ENCODE measurements around the gene ST3GAL5. TPM values are rescaled to one million over a fixed set of nuclear protein-coding genes. Genes with fewer than 3 reads are reported as not detected.

The ST3GAL5 gene
- polyA plus RNA-seq, 1 of the 3 experiments (the other 2 are of a cell fraction) = 37.6 TPM

DNA sequence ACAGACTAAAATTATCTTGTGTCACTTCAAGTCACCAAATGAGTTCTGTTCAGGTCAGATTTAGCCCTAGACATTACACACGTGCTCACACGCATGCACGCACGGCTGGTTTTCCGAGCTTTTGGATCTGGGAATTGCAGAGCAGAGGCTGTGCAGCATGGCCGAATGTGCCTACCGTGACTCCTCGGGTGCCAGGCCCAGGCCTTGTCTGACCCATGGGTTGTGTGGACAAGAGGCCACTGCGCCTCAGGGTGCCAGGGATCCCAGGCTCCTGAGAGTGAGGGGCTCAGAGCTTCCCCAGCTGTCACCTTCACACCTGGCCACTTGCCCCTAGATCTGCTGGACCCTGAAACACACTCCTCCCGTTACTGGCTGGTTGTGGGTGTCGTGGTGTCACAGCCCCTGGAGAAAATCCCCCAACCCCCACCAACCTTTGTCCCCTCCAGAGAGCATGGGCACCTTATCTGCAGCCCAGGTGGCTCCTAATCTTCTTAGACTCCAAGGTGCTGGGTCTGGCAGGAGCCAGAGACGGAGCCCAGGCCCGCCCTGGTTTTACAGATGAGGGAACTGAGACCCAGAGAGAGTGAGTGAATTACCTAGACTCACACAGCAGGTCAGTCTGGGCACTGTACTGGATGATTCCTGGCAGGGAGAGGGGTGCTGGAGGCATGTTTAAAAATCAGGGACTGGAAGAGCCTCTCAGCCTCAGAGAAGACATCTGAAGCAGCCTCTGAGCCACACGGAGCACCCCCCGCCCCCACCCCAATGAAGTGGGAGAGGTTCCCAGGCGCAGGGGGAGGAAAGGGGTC, 78.2 kb downstream of the ST3GAL5 start (continued):
- TF ChIP-seq, protein P1, sequence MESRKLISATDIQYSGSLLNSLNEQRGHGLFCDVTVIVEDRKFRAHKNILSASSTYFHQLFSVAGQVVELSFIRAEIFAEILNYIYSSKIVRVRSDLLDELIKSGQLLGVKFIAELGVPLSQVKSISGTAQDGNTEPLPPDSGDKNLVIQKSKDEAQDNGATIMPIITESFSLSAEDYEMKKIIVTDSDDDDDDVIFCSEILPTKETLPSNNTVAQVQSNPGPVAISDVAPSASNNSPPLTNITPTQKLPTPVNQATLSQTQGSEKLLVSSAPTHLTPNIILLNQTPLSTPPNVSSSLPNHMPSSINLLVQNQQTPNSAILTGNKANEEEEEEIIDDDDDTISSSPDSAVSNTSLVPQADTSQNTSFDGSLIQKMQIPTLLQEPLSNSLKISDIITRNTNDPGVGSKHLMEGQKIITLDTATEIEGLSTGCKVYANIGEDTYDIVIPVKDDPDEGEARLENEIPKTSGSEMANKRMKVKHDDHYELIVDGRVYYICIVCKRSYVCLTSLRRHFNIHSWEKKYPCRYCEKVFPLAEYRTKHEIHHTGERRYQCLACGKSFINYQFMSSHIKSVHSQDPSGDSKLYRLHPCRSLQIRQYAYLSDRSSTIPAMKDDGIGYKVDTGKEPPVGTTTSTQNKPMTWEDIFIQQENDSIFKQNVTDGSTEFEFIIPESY (IDR thresholded peaks at IDR 0.05; ENCODE audit: borderline replicate concordance, low read depth) = no peak
- TF ChIP-seq GABPA (IDR thresholded peaks at IDR 0.05; ENCODE audit: low read depth) = no peak

DNA sequence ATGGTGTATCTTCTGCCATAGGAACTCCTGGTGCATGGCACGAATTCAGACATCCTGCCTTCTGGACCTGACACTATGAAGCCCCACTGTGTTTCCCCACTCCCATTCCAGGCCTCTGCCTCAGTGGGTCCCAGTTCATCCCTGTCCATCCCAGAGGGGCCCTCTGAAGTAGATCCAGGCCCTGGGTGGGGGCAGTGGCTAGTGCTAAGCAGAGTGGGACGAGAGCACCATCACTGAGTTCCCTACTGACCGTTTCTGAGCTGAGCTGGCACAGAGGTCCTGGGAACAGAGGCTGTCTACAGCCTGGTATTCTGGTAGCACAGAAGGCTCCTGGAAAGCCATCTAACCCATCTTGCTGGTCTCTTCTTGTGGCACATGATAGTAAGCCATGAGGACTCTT, 81.0 kb downstream of the ST3GAL5 start:
- Histone ChIP-seq H2AFZ (ENCODE audit: low read depth) (no peak overlapping the region), H3K27me3 (ENCODE audit: insufficient read depth) (no peaks in the 10 kb centered on the region), H3F3A (replicated peaks; ENCODE audit: insufficient read depth) (no peaks in the 10 kb centered on the region), H3K4me2 (no peak overlapping the region), H3K9ac (no peak overlapping the region), H3K4me1 (ENCODE audit: control insufficient read depth in 1 of 2, insufficient read depth in 2 of 2, low read depth in 1 of 2, low read length in 1 of 2) (peaks cover 0 to 11% of the 10 kb centered on the region in 2 experiments; a peak in 1 of 4 replicates), H3K9me2 (no peaks in the 10 kb centered on the region), H3K27ac (ENCODE audit: low read depth in 2 of 2, low read length in 1 of 2) (no peak overlapping the region), H3K36me3 (replicated peaks in 1 of 2; ENCODE audit: control insufficient read depth in 1 of 2, insufficient read depth in 2 of 2, low read length in 1 of 2) (no peaks in the 10 kb centered on the region), H4K20me1 (ENCODE audit: insufficient read depth) (no peaks in the 10 kb centered on the region), H3K4me3 (ENCODE audit: low read depth in 2 of 2, low read length in 1 of 2) (no peak overlapping the region), H3K79me2 (ENCODE audit: insufficient read depth) (no peaks in the 10 kb centered on the region), H3K9me3 (no peaks in the 10 kb centered on the region)
- ChIA-PET POLR2A (no interaction called here), CTCF (interaction anchor here (0.9 to 19.2 kb wide), 4 partner anchors 9 to 100 kb away, joined by 3 to 626 read pairs (median 23); partner anchors contain the start of gene ATOH8)
- no peak for TF ChIP-seq TAF1 (IDR thresholded peaks at IDR 0.05; ENCODE audit: borderline replicate concordance, low read depth, low read length)
- no peak for TF ChIP-seq TEAD4 (IDR thresholded peaks at IDR 0.05; ENCODE audit: borderline replicate concordance, insufficient read depth)
- TF ChIP-seq, protein P2, sequence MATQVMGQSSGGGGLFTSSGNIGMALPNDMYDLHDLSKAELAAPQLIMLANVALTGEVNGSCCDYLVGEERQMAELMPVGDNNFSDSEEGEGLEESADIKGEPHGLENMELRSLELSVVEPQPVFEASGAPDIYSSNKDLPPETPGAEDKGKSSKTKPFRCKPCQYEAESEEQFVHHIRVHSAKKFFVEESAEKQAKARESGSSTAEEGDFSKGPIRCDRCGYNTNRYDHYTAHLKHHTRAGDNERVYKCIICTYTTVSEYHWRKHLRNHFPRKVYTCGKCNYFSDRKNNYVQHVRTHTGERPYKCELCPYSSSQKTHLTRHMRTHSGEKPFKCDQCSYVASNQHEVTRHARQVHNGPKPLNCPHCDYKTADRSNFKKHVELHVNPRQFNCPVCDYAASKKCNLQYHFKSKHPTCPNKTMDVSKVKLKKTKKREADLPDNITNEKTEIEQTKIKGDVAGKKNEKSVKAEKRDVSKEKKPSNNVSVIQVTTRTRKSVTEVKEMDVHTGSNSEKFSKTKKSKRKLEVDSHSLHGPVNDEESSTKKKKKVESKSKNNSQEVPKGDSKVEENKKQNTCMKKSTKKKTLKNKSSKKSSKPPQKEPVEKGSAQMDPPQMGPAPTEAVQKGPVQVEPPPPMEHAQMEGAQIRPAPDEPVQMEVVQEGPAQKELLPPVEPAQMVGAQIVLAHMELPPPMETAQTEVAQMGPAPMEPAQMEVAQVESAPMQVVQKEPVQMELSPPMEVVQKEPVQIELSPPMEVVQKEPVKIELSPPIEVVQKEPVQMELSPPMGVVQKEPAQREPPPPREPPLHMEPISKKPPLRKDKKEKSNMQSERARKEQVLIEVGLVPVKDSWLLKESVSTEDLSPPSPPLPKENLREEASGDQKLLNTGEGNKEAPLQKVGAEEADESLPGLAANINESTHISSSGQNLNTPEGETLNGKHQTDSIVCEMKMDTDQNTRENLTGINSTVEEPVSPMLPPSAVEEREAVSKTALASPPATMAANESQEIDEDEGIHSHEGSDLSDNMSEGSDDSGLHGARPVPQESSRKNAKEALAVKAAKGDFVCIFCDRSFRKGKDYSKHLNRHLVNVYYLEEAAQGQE (IDR thresholded peaks at IDR 0.05; ENCODE audit: low read depth, low read length) = no peak
- TF ChIP-seq POLR2AphosphoS5 (IDR thresholded peaks at IDR 0.05; ENCODE audit: low read depth, low read length) = no peak
- TF ChIP-seq NFIC (IDR thresholded peaks at IDR 0.05; ENCODE audit: borderline replicate concordance) = no peak
- TF ChIP-seq FOSL2 (IDR thresholded peaks at IDR 0.05; ENCODE audit: borderline replicate concordance, low read depth) = no peak
- no peak for TF ChIP-seq SIN3A (IDR thresholded peaks at IDR 0.05; ENCODE audit: borderline replicate concordance, low read depth, low read length)
- TF ChIP-seq FOXJ3 (CRISPR knock-in tag; IDR thresholded peaks at IDR 0.05) = no peak
- TF ChIP-seq GABPA (IDR thresholded peaks at IDR 0.05; ENCODE audit: low read depth) = no peak
- TF ChIP-seq, protein P1 (IDR thresholded peaks at IDR 0.05; ENCODE audit: borderline replicate concordance, low read depth) = no peak
- no peak for TF ChIP-seq RCOR1 (IDR thresholded peaks at IDR 0.05; ENCODE audit: low read length)
- no peak for DNase-seq
- 100% methylated on average over 1 of the region's 3 CpGs for WGBS (ENCODE audit: low lambda C conversion rate)
